ENCODE results near the gene ERCC8. TPM values are rescaled to one million over a fixed set of nuclear protein-coding genes. Genes with fewer than 3 reads are reported as not detected.

The ERCC8 gene
- total RNA-seq, 3 donors from 2014 or later, result 8.9 to 13.2 (median 10.9) TPM

GRCh38 chr5:60958712-60959111, 13.8 kb upstream of the ERCC8 start:
- no peak for ATAC-seq
- Mint-ChIP-seq H3K4me3 (no peak overlapping the region), H3K9me3 (peaks cover 7% of the 10 kb centered on the region), H3K27me3 (ENCODE audit: low read depth) (no peaks in the 10 kb centered on the region), H3K36me3 (ENCODE audit: insufficient read depth) (peaks cover 5% of the 10 kb centered on the region), H3K4me1 (ENCODE audit: low read depth) (peaks cover 7% of the 10 kb centered on the region)
- DNase-seq, result no peak

DNA sequence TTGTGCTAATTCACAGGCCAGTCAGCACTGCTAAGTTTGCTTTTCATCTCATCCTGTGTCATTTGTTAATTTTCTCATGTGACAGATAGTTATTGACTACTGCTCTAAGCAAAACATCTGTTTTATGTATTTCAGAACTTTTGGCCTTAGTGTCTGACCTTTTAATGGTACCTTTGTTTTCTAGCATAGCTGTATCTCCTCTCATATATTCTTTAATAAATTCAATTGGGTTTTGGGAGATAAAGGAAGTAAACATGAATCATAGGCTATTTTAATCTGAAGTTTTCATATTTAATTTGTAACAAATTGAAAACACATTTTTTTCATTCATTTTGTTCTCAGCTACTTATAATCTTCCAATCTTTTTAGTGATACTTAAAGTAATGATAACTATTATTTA, 13.2 kb upstream of the ERCC8 start:
- Mint-ChIP-seq H3K9me3 (peaks cover 7% of the 10 kb centered on the region), H3K4me1 (ENCODE audit: low read depth) (peaks cover 6% of the 10 kb centered on the region), H3K36me3 (ENCODE audit: insufficient read depth) (peaks cover 3% of the 10 kb centered on the region), H3K27me3 (ENCODE audit: low read depth) (no peaks in the 10 kb centered on the region), H3K4me3 (no peak overlapping the region)
- ATAC-seq (no peak), DNase-seq (no peak)

- Mint-ChIP-seq H3K27me3 (ENCODE audit: low read depth) (no peaks in the 10 kb centered on the region), H3K4me3 (no peak overlapping the region), H3K36me3 (ENCODE audit: insufficient read depth) (peaks cover 6% of the 10 kb centered on the region), H3K4me1 (ENCODE audit: low read depth) (peaks cover 5% of the 10 kb centered on the region), H3K9me3 (peaks cover 7% of the 10 kb centered on the region)
- no peak for DNase-seq
- no peak for ATAC-seq
These were observed 10.4 kb upstream of the ERCC8 start for GRCh38 chr5:60955239-60955638.

DNA sequence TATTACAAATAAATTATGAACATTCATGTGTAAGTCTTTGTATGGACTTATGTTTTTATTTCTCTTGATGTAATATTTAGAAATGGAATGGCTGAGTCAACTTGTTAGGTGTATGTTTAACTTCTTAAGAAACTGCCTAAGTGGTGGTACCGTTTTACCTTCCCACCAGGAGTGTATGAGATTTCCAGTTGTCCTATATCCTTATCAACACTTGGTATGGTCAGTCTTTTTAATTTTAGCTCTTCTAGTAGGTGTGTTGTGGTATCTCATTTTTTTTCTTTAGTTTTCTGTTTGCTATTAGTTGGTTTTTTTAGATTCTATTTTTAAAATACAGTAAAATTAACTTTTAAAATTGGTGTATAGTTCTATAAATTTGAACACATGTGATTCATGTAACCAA, 3.9 kb upstream of the ERCC8 start:
- Mint-ChIP-seq H3K4me1 (ENCODE audit: low read depth) (peaks cover 29% of the 10 kb centered on the region), H3K4me3 (no peak overlapping the region), H3K27me3 (ENCODE audit: low read depth) (no peaks in the 10 kb centered on the region), H3K36me3 (ENCODE audit: insufficient read depth) (peaks cover 3% of the 10 kb centered on the region), H3K9me3 (no peaks in the 10 kb centered on the region)
- no peak for DNase-seq
- ATAC-seq, result no peak

DNA sequence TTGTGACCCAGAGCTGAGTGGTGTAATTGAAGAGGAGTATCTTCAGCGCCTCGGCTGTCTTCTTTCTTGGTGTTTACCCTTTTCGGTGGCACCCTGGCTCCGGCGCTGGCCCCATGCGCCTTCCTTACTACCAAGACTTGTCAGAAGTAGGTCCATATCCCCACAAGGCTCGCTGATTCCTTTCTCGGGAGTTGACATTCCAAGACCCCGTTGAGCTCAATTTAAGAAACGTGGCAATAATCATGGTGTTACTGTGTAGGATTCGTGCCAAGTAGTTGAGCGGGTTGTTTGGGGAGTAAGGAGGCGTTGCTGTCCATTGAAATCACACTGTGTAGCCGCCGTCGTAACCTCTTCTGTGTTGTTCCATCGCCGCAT, 930 bp upstream of the ERCC8 start:
- no peak overlapping the region for H3K4me3 Mint-ChIP-seq
- H3K4me1 Mint-ChIP-seq (ENCODE audit: low read depth), result peaks cover 28% of the 10 kb centered on the region
- ATAC-seq (peak; percentile 2 to 19), DNase-seq (no peak)
- no peaks in the 10 kb centered on the region for H3K9me3 Mint-ChIP-seq
- H3K36me3 Mint-ChIP-seq (ENCODE audit: insufficient read depth), result peaks cover 1% of the 10 kb centered on the region
- no peaks in the 10 kb centered on the region for H3K27me3 Mint-ChIP-seq (ENCODE audit: low read depth)

- Mint-ChIP-seq H3K27me3 (ENCODE audit: low read depth) (no peaks in the 10 kb centered on the region), H3K9me3 (no peaks in the 10 kb centered on the region), H3K4me1 (ENCODE audit: low read depth) (peaks cover 19% of the 10 kb centered on the region), H3K4me3 (no peak overlapping the region), H3K36me3 (ENCODE audit: insufficient read depth) (peaks cover 8% of the 10 kb centered on the region)
- DNase-seq (no peak), ATAC-seq (no peak)
These were observed 1.2 kb downstream of the ERCC8 start for GRCh38 chr5:60943624-60944023.

DNA sequence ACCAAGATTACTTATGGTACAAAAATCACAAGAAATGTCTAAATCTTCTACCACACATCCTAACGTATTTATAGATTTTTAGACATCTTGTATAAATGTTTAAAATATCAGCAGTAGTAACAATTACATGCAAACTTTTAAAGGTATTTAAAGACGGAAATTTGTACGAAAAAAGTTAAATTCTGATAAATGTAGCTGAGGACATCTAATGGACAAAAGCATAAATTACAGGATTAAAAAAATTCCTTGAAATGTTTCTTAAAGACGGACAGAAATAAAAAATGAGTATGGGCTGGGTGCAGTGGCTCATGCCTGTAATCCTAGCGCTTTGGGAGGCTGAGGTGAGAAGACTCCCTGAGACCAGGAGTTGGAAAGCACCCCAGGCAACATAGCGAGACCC, 15.8 kb downstream of the ERCC8 start:
- no peak for ATAC-seq
- Mint-ChIP-seq H3K4me1 (ENCODE audit: low read depth) (no peaks in the 10 kb centered on the region), H3K27me3 (ENCODE audit: low read depth) (no peaks in the 10 kb centered on the region), H3K4me3 (no peak overlapping the region), H3K36me3 (ENCODE audit: insufficient read depth) (peaks cover 15% of the 10 kb centered on the region), H3K9me3 (no peaks in the 10 kb centered on the region)
- DNase-seq, result no peak

- no peaks in the 10 kb centered on the region for H3K9me3 Mint-ChIP-seq
- ATAC-seq (no peak), DNase-seq (no peak)
- H3K36me3 Mint-ChIP-seq (ENCODE audit: insufficient read depth), result peaks cover 15% of the 10 kb centered on the region
- no peaks in the 10 kb centered on the region for H3K27me3 Mint-ChIP-seq (ENCODE audit: low read depth)
- no peak overlapping the region for H3K4me3 Mint-ChIP-seq
- H3K4me1 Mint-ChIP-seq (ENCODE audit: low read depth), result no peaks in the 10 kb centered on the region
These were observed 17.4 kb downstream of the ERCC8 start for GRCh38 chr5:60927450-60927849.

GRCh38 chr5:60918466-60918865, 26.4 kb downstream of the ERCC8 start:
- peaks cover 42% of the 10 kb centered on the region for H3K36me3 Mint-ChIP-seq (ENCODE audit: insufficient read depth)
- no peak for DNase-seq
- no peaks in the 10 kb centered on the region for H3K4me1 Mint-ChIP-seq (ENCODE audit: low read depth)

GRCh38 chr5:60916646-60917045, 28.2 kb downstream of the ERCC8 start:
- no peaks in the 10 kb centered on the region for H3K27me3 Mint-ChIP-seq (ENCODE audit: low read depth)
- ATAC-seq (no peak), DNase-seq (no peak)
- no peak overlapping the region for H3K4me3 Mint-ChIP-seq
- no peaks in the 10 kb centered on the region for H3K9me3 Mint-ChIP-seq
- H3K4me1 Mint-ChIP-seq (ENCODE audit: low read depth), result no peaks in the 10 kb centered on the region
- H3K36me3 Mint-ChIP-seq (ENCODE audit: insufficient read depth), result peaks cover 49% of the 10 kb centered on the region

More at GRCh38 chr5:60918466-60918865, 26.4 kb downstream of the ERCC8 start:
- H3K27me3 Mint-ChIP-seq (ENCODE audit: low read depth), result no peaks in the 10 kb centered on the region
- ATAC-seq, result no peak
- H3K4me3 Mint-ChIP-seq, result no peak overlapping the region
- H3K9me3 Mint-ChIP-seq, result no peaks in the 10 kb centered on the region

- no peaks in the 10 kb centered on the region for H3K27me3 Mint-ChIP-seq (ENCODE audit: low read depth)
- no peak overlapping the region for H3K4me3 Mint-ChIP-seq
- no peaks in the 10 kb centered on the region for H3K4me1 Mint-ChIP-seq (ENCODE audit: low read depth)
- DNase-seq (no peak), ATAC-seq (no peak)
- H3K36me3 Mint-ChIP-seq (ENCODE audit: insufficient read depth), result peaks cover 22% of the 10 kb centered on the region
- H3K9me3 Mint-ChIP-seq, result no peaks in the 10 kb centered on the region
These were observed 41.5 kb downstream of the ERCC8 start for GRCh38 chr5:60903356-60903755.

DNA sequence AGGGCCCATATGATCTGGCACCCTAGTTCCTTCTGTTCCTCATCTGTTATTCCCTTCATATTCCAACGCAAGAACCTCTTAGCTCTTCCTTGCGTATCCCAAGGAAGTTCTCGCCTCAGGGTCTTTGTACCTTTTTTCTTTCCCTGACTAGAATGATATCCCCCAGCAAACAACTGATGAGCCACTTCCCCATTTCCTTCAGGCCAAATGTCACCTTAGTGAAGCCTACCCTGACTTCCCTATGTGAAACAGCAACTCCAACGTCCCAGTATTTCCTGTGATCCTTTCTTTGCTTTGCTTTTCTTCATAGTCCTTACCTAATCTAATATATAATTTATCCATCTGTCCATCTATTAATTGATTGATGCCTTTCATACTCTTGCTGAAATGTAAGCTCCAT, 47.9 kb downstream of the ERCC8 start:
- ATAC-seq (no peak), DNase-seq (no peak)
- peaks cover 39% of the 10 kb centered on the region for H3K36me3 Mint-ChIP-seq (ENCODE audit: insufficient read depth)
- no peaks in the 10 kb centered on the region for H3K27me3 Mint-ChIP-seq (ENCODE audit: low read depth)
- no peaks in the 10 kb centered on the region for H3K4me1 Mint-ChIP-seq (ENCODE audit: low read depth)
- H3K9me3 Mint-ChIP-seq, result peaks cover 5% of the 10 kb centered on the region
- no peak overlapping the region for H3K4me3 Mint-ChIP-seq

- Mint-ChIP-seq H3K27me3 (ENCODE audit: low read depth) (no peaks in the 10 kb centered on the region), H3K4me1 (ENCODE audit: low read depth) (no peaks in the 10 kb centered on the region), H3K4me3 (no peak overlapping the region), H3K36me3 (ENCODE audit: insufficient read depth) (peaks cover 32% of the 10 kb centered on the region), H3K9me3 (peaks cover 5% of the 10 kb centered on the region)
- DNase-seq (no peak), ATAC-seq (no peak)
These were observed 51.3 kb downstream of the ERCC8 start for GRCh38 chr5:60893521-60893920.

DNA sequence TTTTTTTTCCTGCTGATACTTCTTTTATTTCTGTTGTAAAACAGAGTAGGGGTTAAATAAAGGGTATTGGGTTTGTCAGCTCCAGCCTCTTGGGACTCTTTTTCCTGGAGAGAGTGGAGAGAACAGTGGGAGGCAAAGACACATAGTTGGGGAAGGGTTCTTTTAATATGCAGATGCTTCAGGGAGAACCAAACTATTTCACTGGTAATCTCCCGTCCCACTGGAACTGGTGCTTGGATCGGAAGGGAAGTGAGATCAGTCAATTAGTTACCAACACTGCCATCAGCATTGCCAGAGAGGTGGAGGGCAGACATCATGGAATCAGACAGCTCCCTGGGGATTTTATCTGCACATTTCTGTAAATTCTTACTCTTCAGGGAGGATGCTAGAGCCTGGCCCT, 53.2 kb downstream of the ERCC8 start:
- H3K4me3 Mint-ChIP-seq, result no peak overlapping the region
- no peaks in the 10 kb centered on the region for H3K27me3 Mint-ChIP-seq (ENCODE audit: low read depth)
- peaks cover 5% of the 10 kb centered on the region for H3K9me3 Mint-ChIP-seq
- H3K4me1 Mint-ChIP-seq (ENCODE audit: low read depth), result no peaks in the 10 kb centered on the region
- ATAC-seq, result no peak
- no peak for DNase-seq
- peaks cover 29% of the 10 kb centered on the region for H3K36me3 Mint-ChIP-seq (ENCODE audit: insufficient read depth)

- ATAC-seq, result no peak
- no peak for DNase-seq
- H3K9me3 Mint-ChIP-seq, result peaks cover 4% of the 10 kb centered on the region
- H3K27me3 Mint-ChIP-seq (ENCODE audit: low read depth), result no peaks in the 10 kb centered on the region
- no peak overlapping the region for H3K4me3 Mint-ChIP-seq
- H3K4me1 Mint-ChIP-seq (ENCODE audit: low read depth), result no peaks in the 10 kb centered on the region
- H3K36me3 Mint-ChIP-seq (ENCODE audit: insufficient read depth), result peaks cover 24% of the 10 kb centered on the region
These were observed 56.4 kb downstream of the ERCC8 start for GRCh38 chr5:60888359-60889061.
